ENCODE data around the gene SLCO2B1. TPM values are rescaled to one million over a fixed set of nuclear protein-coding genes. Genes with fewer than 3 reads are reported as not detected.
A peak's percentile ranks its signal among the peaks of the same experiment; 100 is the strongest.

SLCO2B1 gene
- total RNA-seq, 1 experiment from 2014 or later = 0.07 TPM

- Histone ChIP-seq H3K36me3 (replicated peaks; ENCODE audit: control insufficient read depth, insufficient read depth, low read length) (no peaks in the 10 kb centered on the region), H3K4me3 (ENCODE audit: insufficient read depth, low read depth, low read length) (no peak overlapping the region), H3K27me3 (ENCODE audit: control insufficient read depth, insufficient read depth, low read length) (no peaks in the 10 kb centered on the region)
- DNase-seq = peak; percentile 36
Measured at GRCh38 chr11:75163921-75164849, 13.3 kb downstream of the SLCO2B1 start.

GRCh38 chr11:75165721-75166120 is 14.8 kb downstream of the SLCO2B1 start:
- Histone ChIP-seq H3K4me3 (ENCODE audit: insufficient read depth, low read depth, low read length) (no peak overlapping the region), H3K36me3 (replicated peaks; ENCODE audit: control insufficient read depth, insufficient read depth, low read length) (no peaks in the 10 kb centered on the region), H3K27me3 (ENCODE audit: control insufficient read depth, insufficient read depth, low read length) (no peaks in the 10 kb centered on the region)
- peak; percentile 16 for DNase-seq

- peak; percentile 12 for DNase-seq
- no peaks in the 10 kb centered on the region for H3K27me3 ChIP-seq (ENCODE audit: control insufficient read depth, insufficient read depth, low read length)
- H3K4me3 ChIP-seq (ENCODE audit: insufficient read depth, low read depth, low read length) = no peak overlapping the region
- H3K36me3 ChIP-seq (replicated peaks; ENCODE audit: control insufficient read depth, insufficient read depth, low read length) = no peaks in the 10 kb centered on the region
Measured at GRCh38 chr11:75166791-75167190, 15.9 kb downstream of the SLCO2B1 start.

GRCh38 chr11:75167617-75168016 is 16.7 kb downstream of the SLCO2B1 start:
- DNase-seq = no peak
- no peak overlapping the region for H3K4me3 ChIP-seq (ENCODE audit: insufficient read depth, low read depth, low read length)
- H3K36me3 ChIP-seq (replicated peaks; ENCODE audit: control insufficient read depth, insufficient read depth, low read length) = no peaks in the 10 kb centered on the region

GRCh38 chr11:75169101-75169885 is 18.4 kb downstream of the SLCO2B1 start:
- no peaks in the 10 kb centered on the region for H3K27me3 ChIP-seq (ENCODE audit: control insufficient read depth, insufficient read depth, low read length)
- peak; percentile 11 for DNase-seq

More at GRCh38 chr11:75167617-75168016, 16.7 kb downstream of the SLCO2B1 start:
- H3K27me3 ChIP-seq (ENCODE audit: control insufficient read depth, insufficient read depth, low read length) = no peaks in the 10 kb centered on the region

GRCh38 chr11:75170516-75171201 is 19.8 kb downstream of the SLCO2B1 start:
- no peaks in the 10 kb centered on the region for H3K36me3 ChIP-seq (replicated peaks; ENCODE audit: control insufficient read depth, insufficient read depth, low read length)
- no peak overlapping the region for H3K4me3 ChIP-seq (ENCODE audit: insufficient read depth, low read depth, low read length)
- H3K27me3 ChIP-seq (ENCODE audit: control insufficient read depth, insufficient read depth, low read length) = no peaks in the 10 kb centered on the region
- peak; percentile 36 for DNase-seq

More at GRCh38 chr11:75169101-75169885, 18.4 kb downstream of the SLCO2B1 start:
- no peaks in the 10 kb centered on the region for H3K36me3 ChIP-seq (replicated peaks; ENCODE audit: control insufficient read depth, insufficient read depth, low read length)
- no peak overlapping the region for H3K4me3 ChIP-seq (ENCODE audit: insufficient read depth, low read depth, low read length)

- no peaks in the 10 kb centered on the region for H3K27me3 ChIP-seq (ENCODE audit: control insufficient read depth, insufficient read depth, low read length)
- DNase-seq = peak; percentile 14
- no peak overlapping the region for H3K4me3 ChIP-seq (ENCODE audit: insufficient read depth, low read depth, low read length)
- no peaks in the 10 kb centered on the region for H3K36me3 ChIP-seq (replicated peaks; ENCODE audit: control insufficient read depth, insufficient read depth, low read length)
Measured at GRCh38 chr11:75173336-75173735, 22.4 kb downstream of the SLCO2B1 start.

GRCh38 chr11:75174781-75175370 is 24.0 kb downstream of the SLCO2B1 start:
- peak; percentile 17 for DNase-seq
- Histone ChIP-seq H3K27me3 (ENCODE audit: control insufficient read depth, insufficient read depth, low read length) (no peaks in the 10 kb centered on the region), H3K36me3 (replicated peaks; ENCODE audit: control insufficient read depth, insufficient read depth, low read length) (no peaks in the 10 kb centered on the region), H3K4me3 (ENCODE audit: insufficient read depth, low read depth, low read length) (no peak overlapping the region)

GRCh38 chr11:75182664-75183063 is 31.8 kb downstream of the SLCO2B1 start:
- no peak for DNase-seq
- no peak overlapping the region for H3K4me3 ChIP-seq (ENCODE audit: insufficient read depth, low read depth, low read length)
- no peaks in the 10 kb centered on the region for H3K36me3 ChIP-seq (replicated peaks; ENCODE audit: control insufficient read depth, insufficient read depth, low read length)
- no peaks in the 10 kb centered on the region; the same call in 1 of the 2 replicates for H3K27me3 ChIP-seq (ENCODE audit: control insufficient read depth, insufficient read depth, low read length)

GRCh38 chr11:75184051-75184450 is 33.1 kb downstream of the SLCO2B1 start:
- DNase-seq = no peak
- H3K36me3 ChIP-seq (replicated peaks; ENCODE audit: control insufficient read depth, insufficient read depth, low read length) = no peaks in the 10 kb centered on the region
- H3K27me3 ChIP-seq (ENCODE audit: control insufficient read depth, insufficient read depth, low read length) = no peaks in the 10 kb centered on the region; the same call in 1 of the 2 replicates
- H3K4me3 ChIP-seq (ENCODE audit: insufficient read depth, low read depth, low read length) = no peak overlapping the region

- H3K27me3 ChIP-seq (ENCODE audit: control insufficient read depth, insufficient read depth, low read length) = no peaks in the 10 kb centered on the region; the same call in 1 of the 2 replicates
- no peaks in the 10 kb centered on the region for H3K36me3 ChIP-seq (replicated peaks; ENCODE audit: control insufficient read depth, insufficient read depth, low read length)
- DNase-seq = peak; percentile 10
- H3K4me3 ChIP-seq (ENCODE audit: insufficient read depth, low read depth, low read length) = no peak overlapping the region
Measured at GRCh38 chr11:75184757-75185425, 34.0 kb downstream of the SLCO2B1 start.

GRCh38 chr11:75185866-75186265 is 35.0 kb downstream of the SLCO2B1 start:
- no peaks in the 10 kb centered on the region; the same call in 1 of the 2 replicates for H3K27me3 ChIP-seq (ENCODE audit: control insufficient read depth, insufficient read depth, low read length)
- no peak overlapping the region for H3K4me3 ChIP-seq (ENCODE audit: insufficient read depth, low read depth, low read length)
- H3K36me3 ChIP-seq (replicated peaks; ENCODE audit: control insufficient read depth, insufficient read depth, low read length) = no peaks in the 10 kb centered on the region
- DNase-seq = no peak

GRCh38 chr11:75186999-75187398 is 36.1 kb downstream of the SLCO2B1 start:
- Histone ChIP-seq H3K4me3 (ENCODE audit: insufficient read depth, low read depth, low read length) (no peak overlapping the region), H3K27me3 (ENCODE audit: control insufficient read depth, insufficient read depth, low read length) (no peaks in the 10 kb centered on the region; the same call in 1 of the 2 replicates), H3K36me3 (replicated peaks; ENCODE audit: control insufficient read depth, insufficient read depth, low read length) (no peaks in the 10 kb centered on the region)
- DNase-seq = no peak
